Lower lobe of right lung (tissue), 2 donors: Measurements from ENCODE around the gene VPS37B. TPM values are rescaled to one million over a fixed set of nuclear protein-coding genes. Genes with fewer than 3 reads are reported as not detected.

ENCODE experiments used
- ATAC-seq, 2 donors: fragments of 200-7000 bp; cut with Tn5 transposase; one replicate each; pipeline ENCODE4 v1.9.1; 2020 to 2022; ENCODE audit warnings: mild to moderate bottlenecking in 2 of 2, moderate library complexity in 2 of 2
- DNase-seq: peaks from one replicate; pipeline ENCODE4 v3.0.0-alpha.2; 2020
- H3K27ac ChIP-seq: fragments of 200-600 bp; one replicate; pipeline ENCODE4 v1.8.0; 2022
- H3K27me3 ChIP-seq: fragments of 200-600 bp; one replicate; pipeline ENCODE4 v1.8.0; 2022; ENCODE audit warnings: low read depth
- H3K36me3 ChIP-seq: fragments of 200-600 bp; one replicate; pipeline ENCODE4 v1.8.0; 2022; ENCODE audit warnings: mild to moderate bottlenecking
- H3K4me1 ChIP-seq: fragments of 200-600 bp; one replicate; pipeline ENCODE4 v1.8.0; 2022
- H3K4me3 ChIP-seq: fragments of 200-600 bp; one replicate; pipeline ENCODE4 v1.8.0; 2022; ENCODE audit warnings: mild to moderate bottlenecking
- H3K9me3 ChIP-seq: fragments of 200-600 bp; one replicate; pipeline ENCODE4 v1.8.0; 2022
- intact Hi-C: fragments of 100-400 bp; cut with DNase I; formaldehyde crosslinking; loops from one replicate; pipeline ENCODE4 v1.11.0; 2022
- total RNA-seq: library from RNA; stranded (reverse); fragmentation: NEBNext Ultra II Directional; extraction: Animal tissue kit (Norgen Biotek cat#: 25700); gene quantifications from one replicate; pipeline ENCODE4 v1.2.1, GENCODE V29; 2021
- TF ChIP-seq, protein P1 (sequence below): fragments of 200-600 bp; IDR thresholded peaks from one replicate; pipeline ENCODE4 v1.8.0; 2022; ENCODE audit warnings: antibody characterized with exemption, mild to moderate bottlenecking
- donor health status: DM: no; HTN: yes; CAD: no; lungs with severe emphysema.

The VPS37B gene
- total RNA-seq, 1 donor from 2014 or later, result 34.5 TPM

DNA sequence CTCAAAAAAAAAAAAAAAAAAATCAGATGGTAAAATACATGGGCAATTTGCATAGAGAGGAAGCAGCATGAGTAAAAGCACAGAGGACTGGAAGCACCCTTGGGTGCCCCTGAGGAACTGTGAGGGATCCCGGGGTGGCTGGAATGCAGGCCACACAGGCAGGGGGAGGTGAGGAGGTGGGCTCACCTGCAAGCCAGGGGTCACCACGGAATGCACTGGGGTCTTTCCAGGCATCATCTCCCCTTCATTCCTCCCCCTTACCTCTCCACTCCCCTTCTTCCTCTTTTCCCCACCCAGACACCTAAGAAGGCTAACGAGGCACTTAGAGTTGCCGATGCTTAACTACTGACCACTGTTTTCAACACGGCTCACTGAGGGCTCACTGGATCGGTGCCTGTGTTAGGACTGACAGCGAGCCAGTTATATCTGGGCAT, 75.1 kb downstream of the VPS37B start:
- H3K4me3 ChIP-seq, result no peak overlapping the region
- ATAC-seq (no peak), DNase-seq (no peak)
- H3K36me3 ChIP-seq, result no peaks in the 10 kb centered on the region
- TF ChIP-seq, protein P1, sequence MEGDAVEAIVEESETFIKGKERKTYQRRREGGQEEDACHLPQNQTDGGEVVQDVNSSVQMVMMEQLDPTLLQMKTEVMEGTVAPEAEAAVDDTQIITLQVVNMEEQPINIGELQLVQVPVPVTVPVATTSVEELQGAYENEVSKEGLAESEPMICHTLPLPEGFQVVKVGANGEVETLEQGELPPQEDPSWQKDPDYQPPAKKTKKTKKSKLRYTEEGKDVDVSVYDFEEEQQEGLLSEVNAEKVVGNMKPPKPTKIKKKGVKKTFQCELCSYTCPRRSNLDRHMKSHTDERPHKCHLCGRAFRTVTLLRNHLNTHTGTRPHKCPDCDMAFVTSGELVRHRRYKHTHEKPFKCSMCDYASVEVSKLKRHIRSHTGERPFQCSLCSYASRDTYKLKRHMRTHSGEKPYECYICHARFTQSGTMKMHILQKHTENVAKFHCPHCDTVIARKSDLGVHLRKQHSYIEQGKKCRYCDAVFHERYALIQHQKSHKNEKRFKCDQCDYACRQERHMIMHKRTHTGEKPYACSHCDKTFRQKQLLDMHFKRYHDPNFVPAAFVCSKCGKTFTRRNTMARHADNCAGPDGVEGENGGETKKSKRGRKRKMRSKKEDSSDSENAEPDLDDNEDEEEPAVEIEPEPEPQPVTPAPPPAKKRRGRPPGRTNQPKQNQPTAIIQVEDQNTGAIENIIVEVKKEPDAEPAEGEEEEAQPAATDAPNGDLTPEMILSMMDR, result no peak
- H3K4me1 ChIP-seq, result no peaks in the 10 kb centered on the region
- no peaks in the 10 kb centered on the region for H3K27me3 ChIP-seq
- no peak overlapping the region for H3K27ac ChIP-seq
- H3K9me3 ChIP-seq, result no peaks in the 10 kb centered on the region
- intact Hi-C loops, result no loop called here

DNA sequence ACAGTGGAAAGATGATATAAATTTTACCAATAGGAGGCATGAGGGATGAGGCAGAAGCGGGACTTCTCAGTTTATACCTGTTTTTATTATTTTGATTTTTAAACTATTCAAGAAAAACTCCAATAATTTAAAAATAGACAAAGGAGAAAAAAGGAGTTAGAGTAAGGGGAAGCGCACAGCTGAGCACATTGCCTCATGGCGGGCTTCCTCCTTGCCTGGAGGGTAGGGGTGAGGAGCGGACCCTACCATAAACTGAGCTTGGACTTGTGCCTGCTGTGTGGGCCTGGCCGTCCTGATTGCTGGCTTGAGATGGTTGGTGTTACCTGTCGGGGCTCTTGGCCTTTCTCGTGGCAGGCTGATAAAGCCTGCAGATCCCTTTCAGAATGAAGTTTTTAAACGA, 75.8 kb downstream of the VPS37B start:
- Histone ChIP-seq H3K27me3 (no peaks in the 10 kb centered on the region), H3K36me3 (no peaks in the 10 kb centered on the region), H3K9me3 (no peaks in the 10 kb centered on the region), H3K4me3 (no peak overlapping the region), H3K4me1 (no peaks in the 10 kb centered on the region), H3K27ac (no peak overlapping the region)
- intact Hi-C loops, result no loop called here
- ATAC-seq (no peak), DNase-seq (no peak)
- TF ChIP-seq, protein P1, result no peak

DNA sequence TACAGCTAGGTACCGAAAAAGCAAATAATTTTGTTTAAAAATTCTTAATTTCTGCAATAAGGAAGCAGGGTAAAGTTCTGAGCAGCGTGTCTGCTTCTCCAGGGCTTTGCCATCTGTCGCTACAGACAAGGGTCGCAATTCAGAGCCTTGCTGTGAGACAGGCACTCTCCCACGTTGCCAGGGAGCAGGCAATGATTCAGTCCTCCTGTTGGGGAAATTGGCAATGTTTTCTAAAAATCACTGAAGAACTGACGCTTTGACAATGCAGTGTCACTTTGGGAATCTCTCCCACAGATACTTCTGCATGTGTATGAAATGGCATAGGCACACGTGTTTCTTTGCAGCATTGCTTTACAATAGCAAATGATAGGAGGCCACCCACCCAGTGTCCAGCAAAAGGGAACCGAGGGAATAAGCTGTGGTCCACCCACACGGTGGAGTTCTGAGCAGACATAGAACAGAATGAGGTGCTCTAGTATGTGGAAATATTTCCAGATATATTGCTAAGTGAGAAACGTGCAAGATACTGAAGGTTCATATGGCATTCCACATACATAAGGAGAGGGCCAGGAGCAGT, 76.6 kb downstream of the VPS37B start:
- Histone ChIP-seq H3K36me3 (no peaks in the 10 kb centered on the region), H3K9me3 (no peaks in the 10 kb centered on the region), H3K27me3 (no peaks in the 10 kb centered on the region), H3K4me3 (no peak overlapping the region), H3K4me1 (no peaks in the 10 kb centered on the region), H3K27ac (no peak overlapping the region)
- intact Hi-C loops, result no loop called here
- TF ChIP-seq, protein P1, result no peak
- DNase-seq, result no peak
- no peak for ATAC-seq

Other genes with a start within 250 kb of the VPS37B start
- gene HCAR2, start 192.8 kb downstream of the VPS37B start, total RNA-seq, result 26.2 TPM
- 6.9 TPM for gene HCAR3, start 179.3 kb downstream of the VPS37B start, total RNA-seq
- 1.6 TPM for gene HCAR1, start 165.3 kb downstream of the VPS37B start, total RNA-seq
- gene DENR, start 143.3 kb downstream of the VPS37B start, total RNA-seq, result 30.9 TPM
- 0.44 TPM for gene CCDC62, start 121.6 kb downstream of the VPS37B start, total RNA-seq
- gene HIP1R, start 60.7 kb downstream of the VPS37B start, total RNA-seq, result 28.2 TPM
- 2.9 TPM for gene ABCB9, start 70.3 kb upstream of the VPS37B start, total RNA-seq
- 19.5 TPM for gene OGFOD2, start 79.1 kb upstream of the VPS37B start, total RNA-seq
- gene ARL6IP4, start 84.6 kb upstream of the VPS37B start, total RNA-seq, result 139 TPM